Suppressor macrophage (primary cell): Measurements from ENCODE around the gene TSC22D2.

Experiments used
- DNase-seq, 4 experiments: peaks; one replicate each; pipeline ENCODE4 v3.0.0-alpha.2; 2020 to 2022

TSC22D2 gene

GRCh38 chr3:150412561-150413231 lies 4.6 kb downstream of the TSC22D2 start:
- peak; percentile 52 to 87 (median 68) for DNase-seq

GRCh38 chr3:150414258-150414657 lies 6.2 kb downstream of the TSC22D2 start:
- peak in 3 of 4 experiments; percentile 10 to 42 (median 41) for DNase-seq

- no peak for DNase-seq
Measured at GRCh38 chr3:150414959-150415358, 6.9 kb downstream of the TSC22D2 start.

GRCh38 chr3:150419076-150419868 lies 11.2 kb downstream of the TSC22D2 start:
- DNase-seq = no peak

- DNase-seq = no peak
Measured at GRCh38 chr3:150419959-150420358, 11.9 kb downstream of the TSC22D2 start.

GRCh38 chr3:150421256-150421655 lies 13.2 kb downstream of the TSC22D2 start:
- no peak for DNase-seq

GRCh38 chr3:150421799-150422548 lies 13.9 kb downstream of the TSC22D2 start:
- no peak for DNase-seq

- DNase-seq = no peak
Measured at GRCh38 chr3:150422907-150423306, 14.8 kb downstream of the TSC22D2 start.

GRCh38 chr3:150423761-150424160 lies 15.7 kb downstream of the TSC22D2 start:
- DNase-seq = no peak

- DNase-seq = no peak
Measured at GRCh38 chr3:150426292-150426691, 18.2 kb downstream of the TSC22D2 start.

- peak in 2 of 4 experiments; percentile 22 to 37 for DNase-seq
Measured at GRCh38 chr3:150428562-150428961, 20.5 kb downstream of the TSC22D2 start.

GRCh38 chr3:150429767-150430671 lies 21.9 kb downstream of the TSC22D2 start:
- no peak for DNase-seq

- DNase-seq = no peak
Measured at GRCh38 chr3:150433347-150433746, 25.2 kb downstream of the TSC22D2 start.

- peak in 3 of 4 experiments; percentile 9 to 38 (median 24) for DNase-seq
Measured at GRCh38 chr3:150434234-150434633, 26.1 kb downstream of the TSC22D2 start.

- no peak for DNase-seq
Measured at GRCh38 chr3:150436161-150436560, 28.1 kb downstream of the TSC22D2 start.

- no peak for DNase-seq
Measured at GRCh38 chr3:150439657-150440056, 31.6 kb downstream of the TSC22D2 start.

GRCh38 chr3:150443331-150443741 lies 35.2 kb downstream of the TSC22D2 start:
- no peak for DNase-seq

- DNase-seq = no peak
Measured at GRCh38 chr3:150444371-150444770, 36.3 kb downstream of the TSC22D2 start.

- no peak for DNase-seq
Measured at GRCh38 chr3:150446470-150446977, 38.4 kb downstream of the TSC22D2 start.

- DNase-seq = no peak
Measured at GRCh38 chr3:150447084-150447483, 39.0 kb downstream of the TSC22D2 start.

- no peak for DNase-seq
Measured at GRCh38 chr3:150447631-150448465, 39.8 kb downstream of the TSC22D2 start.
